HUDEP-2 (cell line): ENCODE measurements around the gene TREX2.
A peak's percentile ranks its signal among the peaks of the same experiment; 100 is the strongest.
"Not testable (repeated sequence)": the region's sequence is repeated elsewhere in the genome, so short reads cannot be mapped to it uniquely, and the experiment has no call there.

Experiments
- DNase-seq, 76 experiments: peaks; one replicate each; lab custom pipeline; 2025; ENCODE audit not compliant: unreplicated experiment in 76 of 76; lab: John Stamatoyannopoulos, UW

The TREX2 gene

DNA sequence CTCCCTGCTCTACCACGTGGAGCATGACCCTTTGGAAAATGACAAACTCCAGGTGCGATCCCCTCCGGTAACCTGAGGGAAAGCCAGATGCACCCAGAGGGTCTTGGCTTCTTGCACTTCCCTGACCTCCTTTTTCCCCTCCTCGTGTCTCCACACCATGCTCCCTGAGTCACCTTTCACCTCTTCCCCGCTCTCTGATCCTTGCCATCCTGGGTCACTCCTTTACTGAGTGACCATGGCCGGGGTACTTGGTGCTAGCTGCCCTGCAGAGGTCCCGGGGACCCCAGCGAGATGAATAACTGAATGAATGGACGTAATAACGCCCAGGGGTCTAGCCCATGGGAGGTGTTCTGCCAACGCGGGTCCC is 35.0 kb downstream of the TREX2 start:
- DNase-seq = no peak

GRCh38 chrX:153410373-153410772 is 35.5 kb downstream of the TREX2 start:
- no peak for DNase-seq

- DNase-seq = no peak
Observed at GRCh38 chrX:153409414-153410101, 36.3 kb downstream of the TREX2 start.

DNA sequence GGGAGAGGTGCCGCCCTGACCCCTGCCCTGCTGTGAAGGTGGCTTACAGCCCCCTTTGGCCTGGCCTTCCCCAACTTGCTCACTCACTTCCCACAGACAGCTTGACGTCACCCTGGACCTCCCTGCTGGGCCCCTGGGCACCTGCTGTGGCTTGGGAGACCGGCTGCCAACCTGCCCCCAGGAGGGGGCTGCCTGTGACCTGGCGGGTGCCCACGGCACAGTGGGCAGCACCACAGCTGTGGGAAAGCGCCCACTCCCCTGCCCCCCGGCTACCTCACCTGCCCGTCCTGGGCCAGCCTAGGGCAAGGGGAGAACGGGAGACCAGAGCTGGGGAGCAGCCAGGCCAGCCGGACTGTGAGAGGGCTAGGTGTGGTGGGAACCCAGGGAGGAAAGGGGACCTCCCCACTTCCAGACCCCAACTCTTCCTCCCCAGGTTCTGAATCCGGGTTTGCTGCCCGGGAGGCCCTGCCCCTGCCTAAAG is 36.9 kb downstream of the TREX2 start:
- DNase-seq = no peak

DNA sequence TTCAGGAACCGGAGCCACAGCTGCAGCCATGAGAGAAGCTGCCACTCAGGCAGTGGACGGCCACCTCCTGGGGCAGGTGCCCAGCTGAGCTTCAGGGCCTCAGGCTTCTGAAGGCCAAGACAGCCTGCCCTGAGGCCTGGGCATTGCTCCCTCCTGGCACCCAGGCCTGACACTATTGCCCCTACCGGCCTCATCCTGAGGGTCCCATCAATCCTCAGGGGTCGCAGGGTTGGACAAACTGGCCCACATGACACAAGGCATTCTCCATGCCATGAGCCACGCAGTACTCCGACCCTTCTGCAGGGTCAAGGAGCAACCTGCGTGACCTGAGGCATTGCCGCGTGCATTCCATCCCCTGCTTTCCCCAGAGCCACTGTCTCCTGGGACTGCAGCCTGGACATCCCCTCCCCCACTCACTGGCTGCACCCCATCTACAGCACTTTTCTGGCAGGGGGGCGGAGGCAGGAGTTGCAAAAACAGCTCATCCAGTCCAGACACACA is 37.6 kb downstream of the TREX2 start:
- DNase-seq = peak in 12 of 76 experiments; percentile 16 to 87 (median 78)

GRCh38 chrX:153407736-153408135 is 38.1 kb downstream of the TREX2 start:
- no peak for DNase-seq

DNA sequence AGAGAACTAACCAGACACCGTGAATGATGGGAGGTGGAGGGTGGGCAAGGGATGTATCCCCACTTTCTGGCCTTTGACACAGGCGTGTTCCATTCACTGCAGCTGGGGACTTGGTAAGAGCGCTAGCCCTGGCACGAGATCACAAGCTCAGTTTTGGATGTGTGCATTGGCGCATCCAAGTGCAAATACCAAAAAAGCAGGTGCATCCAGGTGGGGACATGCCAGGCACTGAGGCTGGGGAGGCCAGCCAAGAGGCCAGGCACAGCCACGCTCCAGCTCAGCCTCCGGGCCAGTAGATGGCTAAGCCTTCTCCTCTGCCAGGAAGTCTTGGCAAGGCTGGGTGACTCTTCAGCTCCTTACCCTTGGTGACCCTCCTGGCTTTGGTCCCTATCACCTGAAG is 39.0 kb downstream of the TREX2 start:
- DNase-seq = no peak

DNA sequence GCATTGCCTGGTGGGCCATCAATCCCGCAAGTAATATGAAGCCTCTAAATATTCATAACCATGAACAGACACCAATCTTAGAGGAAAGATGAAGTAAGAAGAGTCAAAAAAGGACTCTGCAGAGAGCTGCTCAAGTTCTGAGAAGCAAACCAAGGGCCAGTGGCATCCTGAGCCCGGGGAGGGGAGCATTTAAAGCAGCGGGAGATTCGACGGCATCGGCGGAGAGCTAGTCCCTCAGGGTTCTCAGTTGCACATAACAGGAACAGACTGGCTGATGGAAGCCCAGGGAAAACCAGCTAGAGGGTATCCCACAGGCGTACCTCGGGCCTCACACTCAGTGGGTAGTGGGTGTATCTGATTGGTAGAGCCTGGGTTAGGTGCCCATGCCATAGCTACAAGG is 39.8 kb downstream of the TREX2 start:
- DNase-seq = no peak

- no peak for DNase-seq
Observed at GRCh38 chrX:153405426-153405825, 40.4 kb downstream of the TREX2 start.

GRCh38 chrX:153404333-153404732 is 41.5 kb downstream of the TREX2 start:
- DNase-seq = not testable (repeated sequence)

- no peak for DNase-seq
Observed at GRCh38 chrX:153401133-153401764, 44.6 kb downstream of the TREX2 start, which contains the start of gene PNMA6E. Gene PNMA6E (minus strand): TSS chrX:153401350. CDS start chrX:153398849, 2,501 bp downstream.

- DNase-seq = peak in 56 of 76 experiments; percentile 1 to 59 (median 22)
Observed at GRCh38 chrX:153400146-153401132, 45.4 kb downstream of the TREX2 start.

DNA sequence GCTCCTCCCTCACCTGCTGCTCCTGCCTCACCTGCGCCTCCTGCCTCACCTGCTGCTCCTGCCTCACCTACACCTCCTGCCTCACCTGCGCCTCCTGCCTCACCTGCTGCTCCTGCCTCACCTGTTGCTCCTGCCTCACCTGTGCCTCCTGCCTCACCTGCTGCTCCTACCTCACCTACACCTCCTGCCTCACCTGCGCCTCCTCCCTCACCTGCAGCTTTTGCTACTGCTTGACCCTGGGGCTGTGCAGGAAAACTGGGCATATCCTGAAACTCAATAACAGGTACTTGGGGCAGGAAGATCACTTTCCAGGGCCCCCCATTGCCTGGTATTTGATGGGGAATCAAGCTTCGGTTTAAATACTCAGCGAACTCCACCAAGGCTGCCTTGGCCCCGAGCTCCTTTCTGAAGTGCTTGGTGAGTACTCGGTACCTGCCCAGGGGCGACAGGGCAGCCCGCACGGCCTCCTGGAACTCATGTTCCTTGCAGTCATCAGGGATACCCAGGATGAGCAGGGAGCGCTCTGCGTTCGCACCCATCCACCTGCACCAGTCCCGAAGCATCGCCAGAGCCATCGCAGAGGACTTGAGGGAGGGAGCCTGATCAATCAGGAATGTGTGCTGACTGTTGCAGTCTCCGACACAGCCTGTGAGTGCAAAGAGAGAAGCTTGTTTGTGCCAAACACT is 47.4 kb downstream of the TREX2 start:
- no peak for DNase-seq

- no peak for DNase-seq
Observed at GRCh38 chrX:153397256-153397960, 48.4 kb downstream of the TREX2 start.

- no peak for DNase-seq
Observed at GRCh38 chrX:153396320-153397195, 49.3 kb downstream of the TREX2 start.

DNA sequence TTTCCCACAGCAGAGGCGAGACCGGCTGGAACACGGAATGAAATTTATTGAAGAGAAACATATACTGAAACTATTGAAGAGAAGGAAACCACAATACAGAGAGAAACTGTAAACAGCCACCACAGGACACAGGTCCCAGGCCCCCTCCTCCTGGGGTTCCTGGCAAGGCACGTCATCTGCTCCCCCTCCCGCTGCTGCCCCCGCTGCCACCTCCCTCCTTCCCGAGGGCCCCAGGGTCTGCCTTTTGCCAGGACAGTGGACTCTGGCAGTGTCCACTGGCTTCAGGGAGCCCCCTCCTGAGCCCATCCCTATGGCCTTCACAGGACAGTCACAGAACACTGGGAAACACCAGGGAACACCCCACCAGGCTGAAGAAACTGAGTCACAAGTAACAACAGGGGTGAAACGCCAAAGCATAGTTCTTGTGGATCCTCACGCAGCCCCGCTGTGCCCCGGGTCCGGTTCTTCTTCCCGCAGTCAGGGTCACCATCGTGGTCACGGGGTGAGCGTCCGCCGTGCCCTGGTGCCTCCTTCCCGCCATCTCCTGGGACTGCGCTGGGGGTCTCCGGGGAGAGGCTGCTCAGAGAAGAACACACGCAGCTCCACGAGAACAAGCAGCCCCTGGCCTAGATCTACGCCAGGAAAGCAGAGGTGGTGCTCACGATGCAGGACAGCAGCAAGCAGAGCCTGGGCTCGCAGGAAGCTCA is 50.1 kb downstream of the TREX2 start:
- no peak for DNase-seq

GRCh38 chrX:153394612-153395011 is 51.2 kb downstream of the TREX2 start:
- DNase-seq = no peak
